HG02884 (cell line): ENCODE data around the gene PATL2.
"Not testable (repeated sequence)": the region's sequence is repeated elsewhere in the genome, so short reads cannot be mapped to it uniquely, and the experiment has no call there.

Experiments used
- ATAC-seq: cut with Tn5 transposase; IDR thresholded peaks from one replicate; pipeline ENCODE4 v1.9.1; 2021; ENCODE audit warnings: mild to moderate bottlenecking, moderate library complexity; ENCODE audit not compliant: unreplicated experiment

Gene PATL2

GRCh38 chr15:44711096-44711742 is at the start of gene PATL2, which contains the start of gene B2M:
PATL2 (minus strand) TSS chr15:44711323; CDS start chr15:44676490, 34,833 bp downstream.
B2M (plus strand) TSS chr15:44711517; CDS start chr15:44711547, 30 bp downstream.
- peak; percentile 74 for ATAC-seq

GRCh38 chr15:44753345-44753744 is 42.2 kb upstream of the PATL2 start:
- no peak for ATAC-seq

GRCh38 chr15:44743454-44743853 is 32.3 kb upstream of the PATL2 start:
- ATAC-seq = not testable (repeated sequence)

GRCh38 chr15:44739222-44739847 is 28.2 kb upstream of the PATL2 start:
- not testable (repeated sequence) for ATAC-seq

- no peak for ATAC-seq
Measured at GRCh38 chr15:44738340-44738984, 27.3 kb upstream of the PATL2 start.

- ATAC-seq = peak; percentile 36
Measured at GRCh38 chr15:44736181-44736765, 25.1 kb upstream of the PATL2 start, which contains the start of gene TRIM69. TRIM69 (plus strand) TSS chr15:44736528; CDS start chr15:44736705, 177 bp downstream.

- peak; percentile 42 for ATAC-seq
Measured at GRCh38 chr15:44735482-44736180, 24.5 kb upstream of the PATL2 start.

- no peak for ATAC-seq
Measured at GRCh38 chr15:44734839-44735481, 23.8 kb upstream of the PATL2 start.

- ATAC-seq = no peak
Measured at GRCh38 chr15:44729408-44730127, 18.4 kb upstream of the PATL2 start.

GRCh38 chr15:44728576-44729407 is 17.7 kb upstream of the PATL2 start:
- ATAC-seq = peak; percentile 65

GRCh38 chr15:44728232-44728575 is 17.1 kb upstream of the PATL2 start:
- not testable (repeated sequence) for ATAC-seq

GRCh38 chr15:44727485-44728231 is 16.5 kb upstream of the PATL2 start:
- no peak for ATAC-seq

GRCh38 chr15:44726568-44727484 is 15.7 kb upstream of the PATL2 start:
- peak; percentile 30 for ATAC-seq

- no peak for ATAC-seq
Measured at GRCh38 chr15:44726136-44726535, 15.0 kb upstream of the PATL2 start.

GRCh38 chr15:44722011-44722410 is 10.9 kb upstream of the PATL2 start:
- no peak for ATAC-seq

GRCh38 chr15:44720460-44721176 is 9.5 kb upstream of the PATL2 start:
- ATAC-seq = no peak
